Naive thymus-derived CD4-positive, alpha-beta T cell (primary cell): Measurements from ENCODE around the gene B9D2. TPM values are rescaled to one million over a fixed set of nuclear protein-coding genes. Genes with fewer than 3 reads are reported as not detected.
A peak's percentile ranks its signal among the peaks of the same experiment; 100 is the strongest.
"Not testable (repeated sequence)": the region's sequence is repeated elsewhere in the genome, so short reads cannot be mapped to it uniquely, and the experiment has no call there.

ENCODE experiments used
- ATAC-seq: fragments of 150-1000 bp; cut with Tn5 transposase; 2 replicates; pipeline ENCODE4 v1.10.0; 2021; ENCODE audit warnings: mild to moderate bottlenecking, moderate library complexity
- CTCF ChIA-PET: fragments of 350-600 bp; sonication (Branson Sonifier 250); formaldehyde crosslinking; loops from one replicate; lab custom pipeline; 2021; ENCODE audit warnings: antibody characterized with exemption; lab: Charles Lee
- POLR2A ChIA-PET: fragments of 350-600 bp; sonication (Branson Sonifier 250); formaldehyde crosslinking; loops from one replicate; lab custom pipeline; 2021; ENCODE audit warnings: antibody characterized with exemption, inconsistent platforms; lab: Charles Lee
- DNase-seq, 9 donors: peaks; one replicate each; pipeline versions ENCODE4 v3.0.0 to v3.0.0-alpha.2; 2020 to 2022; ENCODE audit warnings: mixed read lengths in 1 of 9
- H3K27ac ChIP-seq: one replicate; pipeline ENCODE4 v1.7.0; 2013; ENCODE audit warnings: mild to moderate bottlenecking, low read depth, low read length, moderate library complexity
- H3K27me3 ChIP-seq, 2 donors: one replicate each; pipeline ENCODE4 v1.7.0; 2013; ENCODE audit warnings: low read length in 2 of 2, mild to moderate bottlenecking in 2 of 2, moderate library complexity in 2 of 2; ENCODE audit not compliant: control insufficient read depth in 2 of 2, insufficient read depth in 2 of 2
- H3K36me3 ChIP-seq, 3 experiments: 1 replicate in 2 of 3; 2 replicates in 1 of 3; pipeline ENCODE4 v1.7.0; 2013; ENCODE audit warnings: low read length in 3 of 3, mild to moderate bottlenecking in 3 of 3, moderate library complexity in 1 of 3; ENCODE audit not compliant: insufficient read depth in 3 of 3, control insufficient read depth in 2 of 3
- H3K4me1 ChIP-seq, 2 donors: one replicate each; pipeline ENCODE4 v1.7.0; 2013; ENCODE audit warnings: low read length in 2 of 2, mild to moderate bottlenecking in 2 of 2, moderate library complexity in 1 of 2; ENCODE audit not compliant: control insufficient read depth in 2 of 2, insufficient read depth in 2 of 2
- H3K4me3 ChIP-seq: 2 replicates; pipeline ENCODE4 v1.7.0; 2013; ENCODE audit warnings: mild to moderate bottlenecking, low read length
- H3K9me3 ChIP-seq, 3 experiments: 1 replicate in 2 of 3; 2 replicates in 1 of 3; pipeline ENCODE4 v1.7.0; 2013; ENCODE audit warnings: low read length in 3 of 3; ENCODE audit not compliant: control insufficient read depth in 2 of 3
- H3K27ac Mint-ChIP-seq, 9 donors: one replicate each; pipeline ENCODE4 v1.8.0; 2020 to 2022; ENCODE audit warnings: mixed read lengths in 9 of 9, mild to moderate bottlenecking in 8 of 9, moderate library complexity in 5 of 9, inconsistent platforms in 2 of 9
- H3K27me3 Mint-ChIP-seq, 5 donors: one replicate each; pipeline ENCODE4 v1.8.0; 2021 to 2022; ENCODE audit warnings: mixed read lengths in 5 of 5, mild to moderate bottlenecking in 1 of 5
- H3K36me3 Mint-ChIP-seq, 5 donors: one replicate each; pipeline ENCODE4 v1.8.0; 2020 to 2022; ENCODE audit warnings: mixed read lengths in 5 of 5, mild to moderate bottlenecking in 3 of 5, inconsistent platforms in 1 of 5
- H3K4me1 Mint-ChIP-seq, 7 donors: one replicate each; pipeline ENCODE4 v1.8.0; 2020 to 2022; ENCODE audit warnings: mixed read lengths in 7 of 7, mild to moderate bottlenecking in 3 of 7, inconsistent platforms in 1 of 7
- H3K4me3 Mint-ChIP-seq, 10 donors: one replicate each; pipeline ENCODE4 v1.8.0; 2020 to 2022; ENCODE audit warnings: mild to moderate bottlenecking in 10 of 10, mixed read lengths in 10 of 10, moderate library complexity in 6 of 10, inconsistent platforms in 2 of 10
- H3K9me3 Mint-ChIP-seq, 11 donors: one replicate each; pipeline ENCODE4 v1.8.0; 2020 to 2022; ENCODE audit warnings: mixed read lengths in 11 of 11, mild to moderate bottlenecking in 4 of 11, inconsistent platforms in 1 of 11, moderate library complexity in 1 of 11
- intact Hi-C, 2 donors: fragments of 100-400 bp; cut with micrococcal nuclease; formaldehyde crosslinking; loops; one replicate each; pipeline ENCODE4 v1.15.1; 2023
- polyA plus RNA-seq, 2 donors: library from polyadenylated mRNA; unstranded; fragments of 300-500 nt; fragmentation: Illumina TruSeq; gene quantifications; one replicate each; pipeline ENCODE4 v1.2.3, GENCODE V29; 2021
- total RNA-seq, 6 experiments: library from RNA in 5 of 6; stranded (reverse) in 5 of 6; gene quantifications; 1 replicate in 5 of 6; 2 replicates in 1 of 6; pipeline ENCODE4 v1.2.3 and lab custom pipeline; 2021 to 2026

Gene B9D2
- total and polyA plus RNA-seq, 7 experiments from 2014 or later: 11.6 to 38.9 (median 18.0) TPM

DNA sequence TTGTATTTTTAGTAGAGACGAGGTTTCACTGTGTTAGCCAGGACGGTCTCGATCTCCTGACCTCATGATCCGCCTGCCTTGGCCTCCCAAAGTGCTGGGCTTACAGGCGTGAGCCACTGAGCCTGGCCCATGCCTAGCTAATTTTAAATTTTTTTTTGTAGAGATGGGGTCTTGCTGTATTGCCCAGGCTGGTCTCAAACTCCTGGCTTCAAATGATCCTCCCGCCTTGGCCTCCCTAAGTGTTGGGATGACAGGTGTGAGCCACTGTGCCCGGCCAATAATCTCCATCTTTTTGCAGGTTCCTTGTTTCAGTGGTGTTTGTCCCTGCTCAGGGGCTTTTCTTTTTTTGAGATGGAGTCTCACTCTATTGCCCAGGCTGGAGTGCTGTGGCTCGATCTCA is 17.6 kb upstream of the B9D2 start:
- H3K27me3 Mint-ChIP-seq, H3K27ac ChIP-seq, ATAC-seq, H3K9me3 ChIP-seq, DNase-seq, H3K9me3 Mint-ChIP-seq, intact Hi-C loops, H3K4me1 ChIP-seq, H3K27me3 ChIP-seq, H3K4me3 Mint-ChIP-seq, H3K4me3 ChIP-seq: not testable (repeated sequence)
- peaks cover 0 to 24% (median 0%) of the 10 kb centered on the region in 3 experiments for H3K36me3 ChIP-seq
- CTCF ChIA-PET: interaction anchor here (0.6 kb wide), 1 partner anchor 21 kb away, joined by 3 read pairs; no protein-coding TSS in a partner anchor
- Mint-ChIP-seq H3K36me3 (peaks cover 0 to 14% (median 6%) of the 10 kb centered on the region in 5 donors), H3K4me1 (peaks cover 6 to 23% (median 17%) of the 10 kb centered on the region in 7 donors), H3K27ac (peak overlapping the region in 1 of 9 donors; percentile 78)
- POLR2A ChIA-PET: interaction anchor here (0.6 to 0.7 kb wide), 2 partner anchors 9 to 45 kb away, joined by 3 to 6 read pairs; no protein-coding TSS in a partner anchor

DNA sequence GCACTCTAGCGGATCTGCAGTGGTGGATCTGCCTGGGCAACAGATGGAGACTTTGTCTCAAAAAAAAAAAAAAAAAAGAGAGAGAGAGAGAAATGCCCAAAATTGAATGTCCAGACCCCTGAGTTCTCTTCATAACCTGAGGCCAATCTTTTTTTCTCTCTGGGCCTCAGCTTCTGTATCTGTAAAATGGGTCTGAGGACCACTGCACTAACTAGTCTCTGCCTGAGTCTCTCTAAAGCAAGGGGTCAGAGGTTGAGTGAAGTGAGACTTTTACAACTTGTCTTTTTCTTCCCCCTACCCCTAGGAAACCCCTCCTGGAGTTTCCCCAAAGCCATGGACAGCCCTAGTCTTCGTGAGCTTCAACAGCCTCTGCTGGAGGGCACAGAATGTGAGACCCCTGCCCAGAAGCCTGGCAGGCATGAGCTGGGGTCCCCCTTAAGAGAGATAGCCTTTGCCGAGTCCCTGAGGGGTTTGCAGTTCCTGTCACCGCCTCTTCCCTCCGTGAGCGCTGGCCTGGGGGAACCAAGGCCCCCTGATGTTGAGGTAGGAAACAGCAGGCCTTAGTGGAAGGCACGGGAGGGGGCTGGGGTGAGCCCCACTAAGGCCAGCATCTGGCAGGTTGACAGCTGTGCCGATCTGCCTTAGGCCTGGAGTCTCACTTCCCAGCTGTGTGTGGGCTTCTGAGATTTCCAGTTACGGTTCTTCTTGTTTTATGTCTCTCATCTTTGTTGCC is 14.2 kb upstream of the B9D2 start:
- no peaks in the 10 kb centered on the region for H3K9me3 Mint-ChIP-seq
- Histone ChIP-seq H3K36me3 (peaks cover 0 to 5% (median 0%) of the 10 kb centered on the region in 3 experiments), H3K4me3 (no peak overlapping the region), H3K4me1 (peaks cover 0 to 4% of the 10 kb centered on the region in 2 donors), H3K9me3 (no peaks in the 10 kb centered on the region), H3K27ac (peak overlapping the region; percentile 18), H3K27me3 (no peaks in the 10 kb centered on the region)
- H3K4me3 Mint-ChIP-seq: peak overlapping the region in 3 of 10 donors; percentile 27 to 92 (median 84)
- no peak for DNase-seq
- ChIA-PET CTCF (interaction anchor here (0.7 kb wide), 1 partner anchor 49 kb away, joined by 3 read pairs; the partner anchor contains the start of gene B3GNT8), POLR2A (interaction anchor here (0.9 kb wide), 1 partner anchor 14 kb away, joined by 4 read pairs; the partner anchor contains the start of gene B9D2)
- peak; percentile 64 for ATAC-seq
- H3K36me3 Mint-ChIP-seq: peaks cover 0 to 6% (median 3%) of the 10 kb centered on the region in 5 donors
- peak overlapping the region in 6 of 9 donors; percentile 24 to 96 (median 82) for H3K27ac Mint-ChIP-seq
- H3K4me1 Mint-ChIP-seq: peaks cover 10 to 24% (median 22%) of the 10 kb centered on the region in 7 donors
- intact Hi-C loops: no loop called here
- no peaks in the 10 kb centered on the region for H3K27me3 Mint-ChIP-seq

DNA sequence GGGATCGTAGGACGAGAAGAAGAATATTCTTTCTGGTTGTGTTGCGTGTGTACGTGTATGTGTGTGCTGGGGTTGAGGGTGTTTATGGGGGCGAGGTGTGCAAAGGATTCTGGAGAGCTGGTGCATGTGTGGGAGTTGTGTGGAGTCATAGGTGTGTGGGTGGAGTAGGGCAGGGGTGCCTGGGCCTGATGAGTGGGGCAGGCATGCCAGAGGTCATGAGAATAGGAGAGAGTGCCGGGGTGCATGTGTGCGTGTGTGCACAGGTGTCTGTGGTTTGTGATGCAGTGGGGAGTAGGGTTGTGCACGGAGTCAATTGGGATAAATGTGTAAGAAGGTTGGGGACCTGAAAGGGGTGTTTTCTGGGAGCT is 13.0 kb upstream of the B9D2 start:
- H3K4me3 Mint-ChIP-seq: peak overlapping the region; percentile 69 to 94 (median 86)
- Histone ChIP-seq H3K9me3 (no peaks in the 10 kb centered on the region), H3K27ac (peak overlapping the region; percentile 74), H3K27me3 (no peaks in the 10 kb centered on the region), H3K4me1 (peaks cover 0 to 4% of the 10 kb centered on the region in 2 donors), H3K36me3 (no peaks in the 10 kb centered on the region), H3K4me3 (peak overlapping the region; percentile 56)
- intact Hi-C loops: loop anchor here in 1 of 2 donors (1.0 kb wide), 1 partner anchor 13 kb away; the partner anchor contains the start of gene B9D2
- ChIA-PET POLR2A (interaction anchor here (1.2 to 2.0 kb wide), 3 partner anchors 13 to 76 kb away, joined by 3 to 6 read pairs (median 5); no protein-coding TSS in a partner anchor), CTCF (no interaction called here)
- H3K27me3 Mint-ChIP-seq: no peaks in the 10 kb centered on the region
- no peaks in the 10 kb centered on the region for H3K9me3 Mint-ChIP-seq
- ATAC-seq (peak; percentile 52), DNase-seq (no peak)
- H3K4me1 Mint-ChIP-seq: peaks cover 12 to 24% (median 19%) of the 10 kb centered on the region in 7 donors
- H3K27ac Mint-ChIP-seq: peak overlapping the region; percentile 66 to 96 (median 85)
- peaks cover 0 to 2% (median 0%) of the 10 kb centered on the region in 5 donors for H3K36me3 Mint-ChIP-seq

DNA sequence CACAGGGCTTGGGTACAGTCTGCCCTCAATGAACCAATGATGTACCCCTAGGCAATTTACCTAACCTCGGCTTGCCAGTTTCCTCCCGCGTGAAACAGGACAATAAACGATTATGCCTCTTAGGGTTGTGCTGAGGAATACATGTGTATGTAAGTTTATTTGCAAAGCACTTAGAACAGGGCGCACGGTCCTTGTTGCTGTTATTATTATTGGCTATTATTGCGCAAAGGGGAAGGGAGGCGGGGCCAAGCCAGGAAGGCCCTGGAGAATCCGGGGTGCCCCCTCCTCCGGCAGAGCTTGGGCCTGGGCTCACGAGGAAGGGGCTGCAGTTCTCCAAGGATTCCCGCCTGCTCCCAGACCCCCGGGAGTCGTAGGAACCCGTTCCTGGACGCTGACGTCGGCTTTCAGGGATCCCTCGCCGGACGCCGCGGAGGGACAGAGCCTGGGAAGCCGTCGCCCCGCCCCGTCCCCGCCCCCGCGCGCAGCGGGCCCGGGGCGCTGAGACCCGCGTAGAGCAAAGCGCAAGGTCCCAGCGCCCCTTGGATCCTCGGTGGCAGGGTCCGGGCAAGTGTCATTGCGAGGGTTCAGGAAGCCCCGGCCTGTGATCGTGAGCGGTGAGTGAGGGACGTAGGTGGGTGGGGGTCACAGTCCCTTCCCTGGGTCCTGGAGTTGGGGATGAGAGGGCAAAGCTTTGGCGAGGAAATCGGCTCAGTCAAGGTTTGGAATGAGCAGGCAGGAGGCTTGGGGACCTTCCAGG is 12.5 kb upstream of the B9D2 start, which contains the start of gene TMEM91:
Gene TMEM91 (plus strand): TSS at position 293 of the 757 bp plus-strand sequence. CDS start 1,777 bp downstream, outside the sequence.
- intact Hi-C loops: loop anchor here in 1 of 2 donors (1.0 kb wide), 1 partner anchor 12 kb away; the partner anchor contains the start of gene B9D2
- H3K4me3 ChIP-seq: peak within 1 kb of the TSS; percentile 56
- ATAC-seq (peak; percentile 62), DNase-seq (peak in 1 of 9 donors; percentile 40)
- ChIA-PET POLR2A (interaction anchor here (0.6 to 2.0 kb wide), 5 partner anchors 13 to 510 kb away, joined by 3 to 6 read pairs (median 4); no protein-coding TSS in a partner anchor), CTCF (no interaction called here)
- Mint-ChIP-seq H3K4me3 (peak within 1 kb of the TSS; percentile 69 to 94 (median 86)), H3K27ac (peak within 1 kb of the TSS; percentile 66 to 96 (median 86)), H3K9me3 (no peaks in the 10 kb centered on the region), H3K36me3 (peaks cover 0 to 2% (median 0%) of the 10 kb centered on the region in 5 donors), H3K4me1 (peaks cover 12 to 26% (median 19%) of the 10 kb centered on the region in 7 donors), H3K27me3 (no peaks in the 10 kb centered on the region)
- no peaks in the 10 kb centered on the region for H3K9me3 ChIP-seq
- peaks cover 0 to 4% of the 10 kb centered on the region in 2 donors for H3K4me1 ChIP-seq
- H3K27me3 ChIP-seq: no peaks in the 10 kb centered on the region
- peak within 1 kb of the TSS; percentile 74 for H3K27ac ChIP-seq
- H3K36me3 ChIP-seq: no peaks in the 10 kb centered on the region

DNA sequence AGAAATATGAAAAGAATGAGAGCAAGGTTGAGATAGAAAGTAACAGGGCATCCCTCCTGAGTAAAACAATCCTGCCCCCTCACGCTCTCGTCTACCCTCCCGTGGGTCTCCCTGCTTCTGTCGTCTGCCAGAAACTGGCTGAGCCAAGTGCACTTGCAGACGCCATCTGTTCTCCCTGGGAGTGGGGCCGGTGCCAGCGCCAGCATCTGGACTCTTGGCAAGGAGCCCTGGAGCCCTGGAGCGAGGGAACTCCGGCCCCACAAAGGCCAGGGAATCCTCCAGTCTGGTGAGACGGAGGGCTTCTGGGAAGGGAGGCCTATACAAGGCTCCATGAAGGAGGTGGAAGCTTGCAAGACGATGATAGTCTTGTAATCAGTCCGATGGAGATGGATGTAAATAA is 10.0 kb upstream of the B9D2 start:
- H3K36me3 ChIP-seq: no peaks in the 10 kb centered on the region
- CTCF ChIA-PET: interaction anchor here (0.5 kb wide), 1 partner anchor 1040 kb away, joined by 3 read pairs; no protein-coding TSS in a partner anchor
- no peaks in the 10 kb centered on the region for H3K9me3 ChIP-seq
- POLR2A ChIA-PET: no interaction called here
- peaks cover 0 to 4% of the 10 kb centered on the region in 2 donors for H3K4me1 ChIP-seq
- no peak for ATAC-seq
- H3K4me3 ChIP-seq: no peak overlapping the region
- Mint-ChIP-seq H3K36me3 (peaks cover 0 to 2% (median 0%) of the 10 kb centered on the region in 5 donors), H3K4me1 (peaks cover 12 to 27% (median 19%) of the 10 kb centered on the region in 7 donors), H3K27ac (no peak overlapping the region), H3K4me3 (no peak overlapping the region), H3K27me3 (no peaks in the 10 kb centered on the region), H3K9me3 (no peaks in the 10 kb centered on the region)
- DNase-seq: no peak
- intact Hi-C loops: no loop called here
- H3K27ac ChIP-seq: no peak overlapping the region
- no peaks in the 10 kb centered on the region for H3K27me3 ChIP-seq

GRCh38 chr19:41372501-41372900 is 8.6 kb upstream of the B9D2 start:
- Histone ChIP-seq H3K4me1 (peaks cover 0 to 4% of the 10 kb centered on the region in 2 donors), H3K4me3 (no peak overlapping the region), H3K36me3 (no peaks in the 10 kb centered on the region), H3K27ac (no peak overlapping the region), H3K9me3 (no peaks in the 10 kb centered on the region), H3K27me3 (no peaks in the 10 kb centered on the region)
- no peaks in the 10 kb centered on the region for H3K9me3 Mint-ChIP-seq
- intact Hi-C loops: no loop called here
- DNase-seq: no peak
- H3K27ac Mint-ChIP-seq: no peak overlapping the region
- H3K4me3 Mint-ChIP-seq: no peak overlapping the region
- peaks cover 0 to 2% (median 0%) of the 10 kb centered on the region in 5 donors for H3K36me3 Mint-ChIP-seq
- no peak for ATAC-seq
- H3K4me1 Mint-ChIP-seq: peaks cover 11 to 21% (median 15%) of the 10 kb centered on the region in 7 donors
- CTCF ChIA-PET: interaction anchor here (0.6 to 1.0 kb wide), 2 partner anchors 83 to 84 kb away, joined by 3 to 6 read pairs; no protein-coding TSS in a partner anchor
- H3K27me3 Mint-ChIP-seq: no peaks in the 10 kb centered on the region
- POLR2A ChIA-PET: interaction anchor here (0.5 to 1.4 kb wide), 3 partner anchors 8 to 694 kb away, joined by 3 to 6 read pairs (median 4); partner anchors contain the start of gene B9D2
